ACC112 (cell line): ENCODE data around the gene GPR4.

Source experiments
- H2AFZ ChIP-seq: fragments of 200-600 bp; sonication (generic); one replicate; pipeline ENCODE4 v1.6.0; 2017; ENCODE audit warnings: antibody characterized with exemption, low read length; ENCODE audit not compliant: unreplicated experiment
- H3K27ac ChIP-seq: fragments of 200-600 bp; sonication (generic); 2 replicates; pipeline ENCODE4 v1.5.1; 2014; ENCODE audit warnings: low read depth, mild to moderate bottlenecking, antibody characterized with exemption, low read length, moderate library complexity
- H3K27me3 ChIP-seq: fragments of 200-600 bp; sonication (generic); 2 replicates; pipeline ENCODE4 v1.6.1; 2014; ENCODE audit warnings: mild to moderate bottlenecking, antibody characterized with exemption, low read length, moderate library complexity, mixed read lengths; ENCODE audit not compliant: insufficient read depth
- H3K36me3 ChIP-seq: fragments of 200-600 bp; sonication (generic); 2 replicates; pipeline ENCODE4 v1.6.1; 2016; ENCODE audit warnings: mild to moderate bottlenecking, antibody characterized with exemption, low read length, moderate library complexity, mixed read lengths; ENCODE audit not compliant: insufficient read depth
- H3K4me1 ChIP-seq: fragments of 200-600 bp; sonication (generic); one replicate; pipeline ENCODE4 v1.6.1; 2016; ENCODE audit warnings: low read length, mixed read lengths; ENCODE audit not compliant: insufficient read depth, unreplicated experiment, control insufficient read depth
- H3K4me3 ChIP-seq: fragments of 200-600 bp; sonication (generic); 2 replicates; pipeline ENCODE4 v1.5.1; 2014; ENCODE audit warnings: mild to moderate bottlenecking, low read depth, low read length
- H3K79me2 ChIP-seq: fragments of 200-600 bp; sonication (generic); one replicate; pipeline ENCODE4 v1.6.0; 2016; ENCODE audit warnings: low read length; ENCODE audit not compliant: control insufficient read depth, unreplicated experiment, insufficient read depth

The GPR4 gene

GRCh38 chr19:45585158-45585577 lies 16.8 kb downstream of the GPR4 start:
- no peaks in the 10 kb centered on the region for H3K36me3 ChIP-seq
- H3K27ac ChIP-seq = peak overlapping the region; percentile 95
- peaks cover 4% of the 10 kb centered on the region for H3K4me1 ChIP-seq
- H2AFZ ChIP-seq = peak overlapping the region; percentile 87
- H3K4me3 ChIP-seq = peak overlapping the region; percentile 89
- no peaks in the 10 kb centered on the region for H3K27me3 ChIP-seq
- H3K79me2 ChIP-seq = peaks cover 2% of the 10 kb centered on the region

DNA sequence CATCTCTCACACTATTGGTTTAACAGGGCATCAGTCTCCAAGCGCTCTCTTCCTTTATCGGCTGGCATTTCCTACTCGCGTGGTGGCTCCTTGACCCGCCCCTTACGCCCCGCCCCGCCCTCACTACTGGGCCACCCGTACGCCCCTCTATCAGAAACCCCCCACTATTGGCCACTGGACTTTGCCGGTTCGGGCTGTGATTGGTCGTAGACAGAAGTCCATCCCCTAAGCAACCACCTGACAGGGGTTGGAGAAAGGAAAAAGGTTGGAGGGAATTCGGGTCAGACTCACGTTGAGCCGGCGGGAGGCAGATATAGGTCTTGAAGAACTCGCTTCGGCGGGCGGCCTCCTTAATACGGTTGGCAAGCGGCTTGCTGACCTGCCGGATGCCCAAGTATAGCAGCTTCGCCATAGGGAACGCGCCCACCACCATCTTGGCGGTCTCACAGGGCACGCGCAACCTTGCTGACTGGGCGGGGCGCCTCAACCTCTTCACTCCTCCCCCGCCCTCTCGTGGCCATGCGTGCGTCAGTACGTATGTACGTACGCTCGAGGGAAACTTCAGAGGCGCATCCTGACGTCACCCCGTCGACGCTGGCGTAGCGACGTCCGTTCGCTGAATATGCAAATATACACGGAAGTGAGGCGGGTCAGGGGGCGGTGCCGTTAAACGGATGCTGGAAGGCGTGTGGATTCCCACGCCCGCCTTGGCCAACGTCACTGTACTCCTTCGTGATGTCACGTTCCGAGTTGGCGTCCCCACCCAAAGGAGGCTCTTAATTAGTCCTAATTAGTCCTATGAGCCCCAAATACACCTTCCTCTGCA lies 17.5 kb downstream of the GPR4 start, which contains the start of gene OPA3:
Gene OPA3 (minus strand): TSS at position 471 of the 826 bp plus-strand sequence. CDS start 38 bp downstream, at position 433.
- Histone ChIP-seq H3K79me2 (peaks cover 2% of the 10 kb centered on the region), H3K27ac (peak within 1 kb of the TSS; percentile 95), H2AFZ (peak within 1 kb of the TSS; percentile 87), H3K4me3 (peak within 1 kb of the TSS; percentile 89), H3K36me3 (no peaks in the 10 kb centered on the region), H3K4me1 (peaks cover 4% of the 10 kb centered on the region), H3K27me3 (no peaks in the 10 kb centered on the region)

GRCh38 chr19:45581576-45581975 lies 20.4 kb downstream of the GPR4 start:
- Histone ChIP-seq H3K4me1 (peaks cover 15% of the 10 kb centered on the region), H3K36me3 (no peaks in the 10 kb centered on the region), H3K27me3 (no peaks in the 10 kb centered on the region), H3K27ac (no peak overlapping the region), H2AFZ (no peak overlapping the region), H3K79me2 (peaks cover 2% of the 10 kb centered on the region), H3K4me3 (no peak overlapping the region)

- H3K4me3 ChIP-seq = no peak overlapping the region
- no peaks in the 10 kb centered on the region for H3K27me3 ChIP-seq
- H2AFZ ChIP-seq = no peak overlapping the region
- H3K79me2 ChIP-seq = peaks cover 4% of the 10 kb centered on the region
- H3K27ac ChIP-seq = no peak overlapping the region
- H3K36me3 ChIP-seq = no peaks in the 10 kb centered on the region
- H3K4me1 ChIP-seq = peaks cover 18% of the 10 kb centered on the region
Measured at GRCh38 chr19:45578861-45579260, 23.2 kb downstream of the GPR4 start.

GRCh38 chr19:45577111-45577905 lies 24.7 kb downstream of the GPR4 start:
- Histone ChIP-seq H3K36me3 (no peaks in the 10 kb centered on the region), H3K79me2 (peaks cover 2% of the 10 kb centered on the region), H3K27me3 (no peaks in the 10 kb centered on the region), H3K27ac (peak overlapping the region; percentile 93), H3K4me1 (peaks cover 18% of the 10 kb centered on the region), H3K4me3 (no peak overlapping the region), H2AFZ (no peak overlapping the region)

- Histone ChIP-seq H3K27ac (peak overlapping the region; percentile 93), H3K27me3 (no peaks in the 10 kb centered on the region), H3K36me3 (no peaks in the 10 kb centered on the region), H3K4me1 (peaks cover 18% of the 10 kb centered on the region), H2AFZ (no peak overlapping the region), H3K79me2 (peaks cover 2% of the 10 kb centered on the region), H3K4me3 (no peak overlapping the region)
Measured at GRCh38 chr19:45576682-45577081, 25.3 kb downstream of the GPR4 start.

DNA sequence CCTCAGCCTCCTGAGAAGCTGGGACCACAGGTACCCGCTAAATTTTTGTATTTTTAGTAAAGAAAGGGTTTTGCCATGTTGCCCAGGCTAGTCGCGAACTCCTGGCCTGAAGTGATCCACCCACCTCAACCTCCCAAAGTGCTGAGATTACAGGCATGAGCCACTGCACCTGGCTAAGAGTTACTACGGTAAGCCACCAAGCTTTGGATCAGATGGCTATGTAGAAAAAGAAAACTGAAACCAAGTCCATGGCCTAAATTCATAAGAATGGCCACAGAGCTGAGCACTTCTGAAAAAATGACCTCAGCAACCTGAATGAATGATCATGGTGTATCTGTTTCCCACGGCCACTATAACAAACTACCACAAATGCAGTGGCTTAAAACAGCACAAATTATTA lies 26.8 kb downstream of the GPR4 start:
- Histone ChIP-seq H3K36me3 (no peaks in the 10 kb centered on the region), H2AFZ (no peak overlapping the region), H3K4me3 (no peak overlapping the region), H3K79me2 (peaks cover 2% of the 10 kb centered on the region), H3K4me1 (peaks cover 18% of the 10 kb centered on the region), H3K27me3 (no peaks in the 10 kb centered on the region), H3K27ac (no peak overlapping the region)

GRCh38 chr19:45574526-45574925 lies 27.5 kb downstream of the GPR4 start:
- H2AFZ ChIP-seq = no peak overlapping the region
- H3K27ac ChIP-seq = no peak overlapping the region
- H3K27me3 ChIP-seq = no peaks in the 10 kb centered on the region
- no peaks in the 10 kb centered on the region for H3K36me3 ChIP-seq
- H3K4me1 ChIP-seq = peaks cover 21% of the 10 kb centered on the region
- H3K79me2 ChIP-seq = peaks cover 4% of the 10 kb centered on the region
- H3K4me3 ChIP-seq = no peak overlapping the region

DNA sequence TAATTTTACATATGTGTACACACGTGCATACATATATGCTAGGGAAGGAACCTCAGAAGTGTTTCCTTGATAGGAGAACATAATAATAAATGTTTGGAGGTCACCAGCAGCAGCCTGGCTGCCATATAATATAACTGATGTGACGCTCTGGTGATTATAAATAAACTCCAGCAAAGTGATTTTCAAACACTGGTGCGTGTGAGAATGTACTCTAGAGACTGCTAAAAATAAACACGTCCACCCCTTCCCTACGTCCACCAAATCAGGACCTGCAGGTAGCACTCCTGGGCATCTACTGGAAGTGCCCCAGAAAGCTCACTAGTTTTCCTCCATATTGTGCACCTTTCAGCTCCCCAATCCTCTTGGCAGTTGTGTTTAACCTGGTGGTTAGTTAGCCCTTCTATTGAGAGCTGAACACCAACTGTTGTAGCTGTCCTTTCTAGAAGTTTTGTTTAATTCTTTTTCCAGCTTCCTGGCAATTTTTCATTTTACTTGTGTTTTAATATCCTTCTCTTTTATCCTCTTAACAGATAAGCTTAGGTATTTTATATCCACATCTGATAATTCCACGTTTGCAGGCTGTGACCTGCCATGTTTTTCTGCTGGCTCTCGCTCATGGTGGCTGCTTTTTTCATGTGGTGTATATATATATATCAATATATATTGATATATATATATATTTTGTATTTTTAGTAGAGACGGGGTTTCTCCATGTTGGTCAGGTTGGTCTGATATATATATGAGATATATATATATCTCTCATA lies 30.4 kb downstream of the GPR4 start:
- Histone ChIP-seq H3K36me3 (no peaks in the 10 kb centered on the region), H2AFZ (no peak overlapping the region), H3K27ac (no peak overlapping the region), H3K4me1 (peaks cover 18% of the 10 kb centered on the region), H3K27me3 (no peaks in the 10 kb centered on the region), H3K79me2 (peaks cover 6% of the 10 kb centered on the region), H3K4me3 (no peak overlapping the region)
